ENCODE measurements around the gene MSANTD2.
A peak's percentile ranks its signal among the peaks of the same experiment; 100 is the strongest.

The MSANTD2 gene

DNA sequence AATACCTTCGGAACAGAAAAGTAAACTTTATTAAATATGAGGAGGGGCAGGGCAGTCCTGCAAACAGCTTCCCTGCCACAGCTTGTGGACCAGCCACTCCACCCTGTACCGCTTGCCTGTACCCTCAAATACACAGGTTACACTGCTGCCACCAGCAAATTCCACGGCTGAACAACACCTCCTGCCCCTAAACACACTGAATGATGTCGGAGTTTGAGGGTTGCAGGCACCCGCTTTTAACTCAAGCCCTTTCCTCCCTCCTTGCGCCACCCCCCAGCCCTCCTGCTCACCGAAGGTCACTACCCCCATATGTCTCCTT lies 52.1 kb downstream of the MSANTD2 start:
- Histone ChIP-seq H3K27me3 (ENCODE audit: insufficient read depth, low read length) (peaks cover 100% of the 10 kb centered on the region), H3K4me1 (ENCODE audit: insufficient read depth, low read length) (peaks cover 10% of the 10 kb centered on the region; the same call in 1 of the 2 replicates), H3K27ac (ENCODE audit: low read length) (no peak overlapping the region), H3K9ac (ENCODE audit: low read depth, low read length) (no peak overlapping the region), H3K36me3 (ENCODE audit: insufficient read depth, low read depth, low read length) (no peaks in the 10 kb centered on the region), H3K9me3 (ENCODE audit: insufficient read depth, low read depth, low read length) (no peaks in the 10 kb centered on the region; the same call in 1 of the 2 replicates), H3K4me3 (ENCODE audit: low read length) (no peak overlapping the region)

DNA sequence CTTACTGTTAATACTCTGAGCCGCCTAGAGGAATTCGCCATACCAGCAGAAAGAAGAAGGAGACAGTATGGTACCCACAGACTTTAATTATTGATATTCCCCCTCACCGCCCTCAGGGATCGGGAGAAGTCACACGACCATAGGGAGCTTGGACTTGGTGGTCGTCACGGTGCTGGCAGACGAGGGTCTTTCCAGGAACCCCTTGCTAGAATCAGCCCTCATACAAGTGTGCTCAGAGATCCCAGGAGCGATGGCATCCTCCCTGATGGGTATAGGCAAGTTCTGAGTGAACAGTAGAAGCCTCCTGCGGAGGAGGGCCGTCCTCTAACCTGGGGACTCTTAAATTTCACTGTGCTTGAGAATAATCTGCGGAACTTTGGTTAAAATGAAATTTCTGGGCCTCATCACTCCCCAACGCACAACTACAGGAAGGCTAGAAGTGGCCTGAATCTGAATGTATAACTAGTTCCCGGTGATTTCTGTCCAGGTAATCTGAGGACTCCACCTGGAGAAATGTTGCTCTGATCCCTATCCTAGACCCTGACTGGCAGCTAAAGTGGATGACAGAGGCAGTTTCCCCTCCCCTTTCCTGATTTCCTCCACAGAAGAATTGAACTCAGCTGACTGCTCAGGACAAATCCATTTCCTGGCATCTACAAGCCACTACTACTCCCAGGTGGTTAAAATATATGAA lies 52.7 kb downstream of the MSANTD2 start:
- Histone ChIP-seq H3K36me3 (ENCODE audit: insufficient read depth, low read depth, low read length) (no peaks in the 10 kb centered on the region), H3K9ac (ENCODE audit: low read depth, low read length) (no peak overlapping the region), H3K27ac (ENCODE audit: low read length) (no peak overlapping the region), H3K4me3 (ENCODE audit: low read length) (peak overlapping the region; percentile 75; the same call in 1 of the 2 replicates), H3K4me1 (ENCODE audit: insufficient read depth, low read length) (peaks cover 9% of the 10 kb centered on the region; the same call in 1 of the 2 replicates), H3K27me3 (ENCODE audit: insufficient read depth, low read length) (peaks cover 100% of the 10 kb centered on the region), H3K9me3 (ENCODE audit: insufficient read depth, low read depth, low read length) (peaks cover 5% of the 10 kb centered on the region; the same call in 1 of the 2 replicates)

GRCh38 chr11:124746621-124747243 lies 53.5 kb downstream of the MSANTD2 start:
- no peak overlapping the region for H3K9ac ChIP-seq (ENCODE audit: low read depth, low read length)
- H3K27me3 ChIP-seq (ENCODE audit: insufficient read depth, low read length) = peaks cover 100% of the 10 kb centered on the region
- H3K9me3 ChIP-seq (ENCODE audit: insufficient read depth, low read depth, low read length) = peaks cover 5% of the 10 kb centered on the region; the same call in 1 of the 2 replicates
- H3K4me3 ChIP-seq (ENCODE audit: low read length) = peak overlapping the region; percentile 75
- H3K27ac ChIP-seq (ENCODE audit: low read length) = no peak overlapping the region
- H3K4me1 ChIP-seq (ENCODE audit: insufficient read depth, low read length) = peaks cover 6% of the 10 kb centered on the region; the same call in 1 of the 2 replicates
- H3K36me3 ChIP-seq (ENCODE audit: insufficient read depth, low read depth, low read length) = no peaks in the 10 kb centered on the region

DNA sequence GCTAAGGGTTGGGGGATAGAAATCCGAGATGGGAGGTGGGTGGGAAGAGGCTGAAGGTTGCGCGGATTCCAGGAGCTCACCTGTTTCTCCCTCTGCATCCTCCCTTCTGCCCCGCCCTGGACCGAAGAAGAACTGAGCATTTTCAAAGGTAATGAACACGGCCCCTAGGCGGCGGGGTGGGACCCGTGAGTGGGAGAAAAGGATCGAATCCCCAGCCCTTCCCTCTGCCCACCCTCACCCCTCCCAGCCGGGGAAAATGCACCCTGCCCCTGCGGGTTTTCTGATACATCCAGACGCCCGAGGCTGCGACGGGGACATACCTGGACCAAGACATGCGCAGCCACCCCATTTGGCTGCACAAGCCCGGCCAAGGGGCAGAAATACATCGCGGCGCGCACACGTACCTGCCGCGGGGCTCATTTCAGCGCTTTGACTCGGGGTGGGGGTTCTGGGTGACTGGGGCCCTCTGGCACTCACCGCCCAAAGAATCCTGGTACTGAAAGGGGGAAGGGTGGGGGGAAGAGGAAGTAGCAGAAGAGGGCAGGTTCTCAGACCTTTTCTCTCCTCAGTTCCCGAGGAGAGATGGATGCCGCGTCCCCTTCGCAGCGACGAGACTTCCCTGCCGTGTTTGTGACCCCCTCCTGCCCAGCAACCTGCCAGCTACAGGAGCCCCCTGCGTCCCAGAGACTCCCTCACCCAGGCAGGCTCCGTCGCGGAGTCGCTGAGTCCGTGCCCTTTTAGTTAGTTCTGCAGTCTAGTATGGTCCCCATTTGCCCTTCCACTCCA lies 54.2 kb downstream of the MSANTD2 start:
- Histone ChIP-seq H3K36me3 (ENCODE audit: insufficient read depth, low read depth, low read length) (no peaks in the 10 kb centered on the region), H3K27me3 (ENCODE audit: insufficient read depth, low read length) (peaks cover 100% of the 10 kb centered on the region), H3K9ac (ENCODE audit: low read depth, low read length) (no peak overlapping the region), H3K4me3 (ENCODE audit: low read length) (peak overlapping the region; percentile 75), H3K27ac (ENCODE audit: low read length) (no peak overlapping the region), H3K9me3 (ENCODE audit: insufficient read depth, low read depth, low read length) (peaks cover 5% of the 10 kb centered on the region; the same call in 1 of the 2 replicates), H3K4me1 (ENCODE audit: insufficient read depth, low read length) (peaks cover 6% of the 10 kb centered on the region; the same call in 1 of the 2 replicates)

DNA sequence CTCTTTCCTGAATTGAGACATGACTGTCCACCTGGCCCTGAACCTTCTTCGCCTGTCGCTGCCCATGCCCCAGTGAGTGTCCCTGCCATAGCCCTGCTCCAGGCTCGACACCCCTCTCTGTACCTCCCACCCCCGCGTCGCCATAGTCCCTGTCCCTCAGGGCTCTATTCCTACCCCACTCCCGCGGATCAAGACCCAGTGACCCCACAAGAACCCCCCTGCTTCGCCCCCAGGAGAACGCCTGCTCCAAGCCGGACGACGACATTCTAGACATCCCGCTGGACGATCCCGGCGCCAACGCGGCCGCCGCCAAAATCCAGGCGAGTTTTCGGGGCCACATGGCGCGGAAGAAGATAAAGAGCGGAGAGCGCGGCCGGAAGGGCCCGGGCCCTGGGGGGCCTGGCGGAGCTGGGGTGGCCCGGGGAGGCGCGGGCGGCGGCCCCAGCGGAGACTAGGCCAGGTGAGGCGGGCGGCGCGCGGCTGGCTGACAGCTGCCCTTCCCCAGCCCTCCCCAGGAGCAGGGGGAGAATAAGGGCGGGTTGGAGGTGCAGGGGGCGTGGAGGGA lies 54.9 kb downstream of the MSANTD2 start:
- H3K4me1 ChIP-seq (ENCODE audit: insufficient read depth, low read length) = peaks cover 6% of the 10 kb centered on the region; the same call in 1 of the 2 replicates
- H3K36me3 ChIP-seq (ENCODE audit: insufficient read depth, low read depth, low read length) = no peaks in the 10 kb centered on the region
- peaks cover 100% of the 10 kb centered on the region for H3K27me3 ChIP-seq (ENCODE audit: insufficient read depth, low read length)
- no peak overlapping the region for H3K9ac ChIP-seq (ENCODE audit: low read depth, low read length)
- no peak overlapping the region for H3K27ac ChIP-seq (ENCODE audit: low read length)
- H3K4me3 ChIP-seq (ENCODE audit: low read length) = peak overlapping the region; percentile 75
- H3K9me3 ChIP-seq (ENCODE audit: insufficient read depth, low read depth, low read length) = peaks cover 5% of the 10 kb centered on the region; the same call in 1 of the 2 replicates

DNA sequence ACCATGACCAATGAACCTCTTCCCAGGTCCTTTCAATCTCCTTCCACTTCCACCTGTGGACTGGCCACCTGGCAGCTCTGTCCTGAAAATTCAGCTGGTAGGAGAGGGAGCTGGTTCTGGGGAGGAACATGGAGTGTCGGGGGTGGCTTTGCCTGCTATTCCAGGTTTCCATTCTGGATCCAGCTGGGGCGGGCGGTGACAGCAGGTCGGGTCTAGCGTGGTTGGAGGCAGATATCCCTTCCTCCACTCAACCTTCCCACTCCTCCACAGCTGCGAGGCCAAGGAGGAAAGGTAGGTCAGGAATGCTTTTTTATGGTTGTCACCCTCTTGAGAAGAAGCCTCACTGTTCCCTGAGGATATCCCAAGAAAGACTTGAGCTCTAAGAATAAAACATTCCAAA lies 57.2 kb downstream of the MSANTD2 start:
- Histone ChIP-seq H3K9me3 (ENCODE audit: insufficient read depth, low read depth, low read length) (peaks cover 5% of the 10 kb centered on the region; the same call in 1 of the 2 replicates), H3K27ac (ENCODE audit: low read length) (no peak overlapping the region), H3K4me1 (ENCODE audit: insufficient read depth, low read length) (peaks cover 6% of the 10 kb centered on the region; the same call in 1 of the 2 replicates), H3K27me3 (ENCODE audit: insufficient read depth, low read length) (peaks cover 98% of the 10 kb centered on the region), H3K4me3 (ENCODE audit: low read length) (no peak overlapping the region), H3K9ac (ENCODE audit: low read depth, low read length) (no peak overlapping the region), H3K36me3 (ENCODE audit: insufficient read depth, low read depth, low read length) (no peaks in the 10 kb centered on the region)

- no peak overlapping the region for H3K27ac ChIP-seq (ENCODE audit: low read length)
- H3K27me3 ChIP-seq (ENCODE audit: insufficient read depth, low read length) = peaks cover 98% of the 10 kb centered on the region
- H3K9me3 ChIP-seq (ENCODE audit: insufficient read depth, low read depth, low read length) = peaks cover 5% of the 10 kb centered on the region; the same call in 1 of the 2 replicates
- H3K4me1 ChIP-seq (ENCODE audit: insufficient read depth, low read length) = peaks cover 6% of the 10 kb centered on the region; the same call in 1 of the 2 replicates
- H3K36me3 ChIP-seq (ENCODE audit: insufficient read depth, low read depth, low read length) = no peaks in the 10 kb centered on the region
- H3K9ac ChIP-seq (ENCODE audit: low read depth, low read length) = no peak overlapping the region
- H3K4me3 ChIP-seq (ENCODE audit: low read length) = no peak overlapping the region
Measured at GRCh38 chr11:124742555-124742954, 57.7 kb downstream of the MSANTD2 start.

- H3K4me1 ChIP-seq (ENCODE audit: insufficient read depth, low read length) = no peaks in the 10 kb centered on the region
- no peak overlapping the region for H3K27ac ChIP-seq (ENCODE audit: low read length)
- peaks cover 98% of the 10 kb centered on the region for H3K27me3 ChIP-seq (ENCODE audit: insufficient read depth, low read length)
- peak overlapping the region; percentile 74 for H3K4me3 ChIP-seq (ENCODE audit: low read length)
- H3K9me3 ChIP-seq (ENCODE audit: insufficient read depth, low read depth, low read length) = peaks cover 5% of the 10 kb centered on the region; the same call in 1 of the 2 replicates
- H3K36me3 ChIP-seq (ENCODE audit: insufficient read depth, low read depth, low read length) = no peaks in the 10 kb centered on the region
- no peak overlapping the region for H3K9ac ChIP-seq (ENCODE audit: low read depth, low read length)
Measured at GRCh38 chr11:124740277-124740882, 59.8 kb downstream of the MSANTD2 start.

DNA sequence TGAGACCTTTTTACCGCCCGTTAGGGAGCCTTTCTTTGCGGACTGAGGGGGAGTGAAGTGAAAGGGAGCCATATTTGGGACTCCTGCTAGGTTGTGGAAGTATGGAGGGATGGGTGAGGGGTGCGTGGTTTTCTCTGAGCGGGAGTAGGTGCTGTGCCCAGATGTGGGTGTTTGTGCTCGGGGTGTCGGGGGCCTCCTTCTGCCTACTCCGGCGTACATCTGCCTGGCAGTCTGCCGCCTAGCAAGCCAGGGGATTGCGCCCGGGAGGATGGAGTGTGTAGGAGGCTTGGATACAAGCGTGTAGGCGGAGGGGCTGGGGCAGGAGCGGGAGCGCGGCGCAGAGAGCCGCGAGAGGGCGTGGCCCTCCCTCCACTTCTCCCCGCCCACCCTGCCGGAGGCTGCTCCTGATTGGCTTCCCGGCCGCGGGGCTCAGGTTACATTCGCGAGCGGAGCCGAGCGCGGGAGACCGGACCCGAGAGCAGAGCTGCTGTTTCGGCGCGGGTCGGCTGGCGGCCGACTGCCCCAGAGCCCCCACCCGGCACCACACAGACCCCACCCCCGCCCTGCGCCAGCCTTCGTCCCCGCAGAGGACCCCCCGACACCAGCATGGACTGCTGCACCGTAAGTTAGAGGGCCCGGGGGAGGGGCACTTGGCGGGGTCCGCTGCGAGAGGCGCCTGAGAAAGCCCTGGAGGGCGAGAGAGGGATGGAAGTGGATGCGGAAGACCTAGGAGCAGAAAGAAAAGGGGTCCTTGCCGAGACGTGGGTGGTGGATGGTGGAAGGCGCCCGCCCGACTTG lies 60.5 kb downstream of the MSANTD2 start, which contains the start of gene NRGN:
Gene NRGN (plus strand): TSS at position 464 of the 798 bp plus-strand sequence. CDS start 143 bp downstream, at position 607.
- Histone ChIP-seq H3K4me3 (ENCODE audit: low read length) (peak within 1 kb of the TSS; percentile 78), H3K9me3 (ENCODE audit: insufficient read depth, low read depth, low read length) (peaks cover 5% of the 10 kb centered on the region; the same call in 1 of the 2 replicates), H3K36me3 (ENCODE audit: insufficient read depth, low read depth, low read length) (no peaks in the 10 kb centered on the region), H3K27ac (ENCODE audit: low read length) (no peak within 1 kb of the TSS), H3K4me1 (ENCODE audit: insufficient read depth, low read length) (no peaks in the 10 kb centered on the region), H3K9ac (ENCODE audit: low read depth, low read length) (peak within 1 kb of the TSS; percentile 31; the same call in 1 of the 2 replicates), H3K27me3 (ENCODE audit: insufficient read depth, low read length) (peaks cover 98% of the 10 kb centered on the region)

DNA sequence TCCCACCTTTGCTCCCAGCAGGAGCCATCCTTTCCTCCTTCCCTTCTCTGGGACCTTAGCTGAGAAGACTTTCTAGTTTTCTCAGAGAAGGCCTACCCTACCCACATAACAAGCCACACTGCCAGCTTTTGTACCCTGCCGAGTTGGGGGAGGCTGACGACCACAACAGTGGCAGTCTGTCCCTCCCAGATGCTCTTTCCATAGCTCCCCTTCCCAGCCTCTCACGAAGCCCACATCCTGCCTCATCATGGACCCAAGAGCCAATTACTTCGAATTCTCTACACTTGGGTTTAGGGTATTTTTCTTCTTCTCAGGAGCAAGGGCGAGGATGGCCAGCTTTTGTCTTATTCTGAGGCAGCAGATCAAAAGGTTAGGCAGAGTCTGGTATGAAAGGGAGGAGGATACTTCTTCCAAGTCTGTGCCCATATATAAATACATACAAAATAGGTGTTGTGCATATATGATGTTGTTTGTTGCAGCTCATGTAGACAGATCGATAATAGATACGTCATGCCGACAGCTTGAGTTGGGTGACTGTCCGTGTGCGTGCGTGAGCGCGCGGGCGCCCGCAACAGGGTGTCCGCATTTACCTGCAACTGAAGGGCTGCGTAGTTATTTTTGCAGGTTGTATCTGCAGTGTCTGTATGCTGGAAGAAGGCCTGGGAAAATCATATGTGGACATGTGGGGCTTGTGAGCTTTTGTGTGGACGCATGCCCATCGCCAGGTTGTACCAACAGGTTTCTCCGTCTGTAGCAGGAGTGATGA lies 61.3 kb downstream of the MSANTD2 start:
- no peaks in the 10 kb centered on the region for H3K36me3 ChIP-seq (ENCODE audit: insufficient read depth, low read depth, low read length)
- peak overlapping the region; percentile 78 for H3K4me3 ChIP-seq (ENCODE audit: low read length)
- 0 out of 2 replicates have a peak overlapping the region, but pooled peaks have one; percentile 31 for H3K9ac ChIP-seq (ENCODE audit: low read depth, low read length)
- H3K9me3 ChIP-seq (ENCODE audit: insufficient read depth, low read depth, low read length) = peaks cover 5% of the 10 kb centered on the region; the same call in 1 of the 2 replicates
- no peak overlapping the region for H3K27ac ChIP-seq (ENCODE audit: low read length)
- H3K27me3 ChIP-seq (ENCODE audit: insufficient read depth, low read length) = peaks cover 93% of the 10 kb centered on the region
- H3K4me1 ChIP-seq (ENCODE audit: insufficient read depth, low read length) = no peaks in the 10 kb centered on the region

Measured in iPS-20b (cell line).